OCI-LY7 (cell line): ENCODE measurements around the gene VPS26A. TPM values are rescaled to one million over a fixed set of nuclear protein-coding genes. Genes with fewer than 3 reads are reported as not detected.

Experiments used
- BruUV-seq: library from RNA; stranded (reverse); fragments of 400-500 nt; replicated peaks from 2 replicates; lab custom pipeline; 2021; lab: Mats Ljungman, UMichigan
- CTCF ChIA-PET: fragments of 300-600 bp; sonication (Branson Sonifier 250); formaldehyde crosslinking; loops from one replicate; lab custom pipeline; 2022; ENCODE audit warnings: antibody characterized with exemption; ENCODE audit not compliant: unreplicated experiment; lab: Charles Lee
- POLR2A ChIA-PET: fragments of 300-600 bp; sonication (Branson Sonifier 250); formaldehyde crosslinking; loops from one replicate; lab custom pipeline; 2022; ENCODE audit warnings: antibody characterized with exemption; lab: Charles Lee
- DNase-seq: peaks from one replicate; pipeline ENCODE4 v3.0.0-alpha.2; 2015; ENCODE audit warnings: low spot score
- H2AFZ ChIP-seq: fragments of 200-600 bp; sonication (generic), shearing (Covaris generic); 2 replicates; pipeline ENCODE4 v1.6.1; 2014; ENCODE audit warnings: mild to moderate bottlenecking, antibody characterized with exemption, low read length, moderate library complexity
- H3K27ac ChIP-seq: fragments of 200-600 bp; sonication (generic); 2 replicates; pipeline ENCODE4 v1.5.1; 2014; ENCODE audit warnings: mixed run types, low read depth, mild to moderate bottlenecking, moderate library complexity, low read length, inconsistent platforms; ENCODE audit not compliant: poor library complexity, severe bottlenecking
- H3K36me3 ChIP-seq: fragments of 200-600 bp; sonication (generic); 2 replicates; pipeline ENCODE4 v1.6.1; 2014; ENCODE audit warnings: mild to moderate bottlenecking, antibody characterized with exemption, low read length, moderate library complexity, mixed read lengths; ENCODE audit not compliant: insufficient read depth
- H3K4me1 ChIP-seq: fragments of 200-600 bp; sonication (generic); 2 replicates; pipeline ENCODE4 v1.5.1; 2014; ENCODE audit warnings: mild to moderate bottlenecking, low read length; ENCODE audit not compliant: insufficient read depth, poor library complexity, severe bottlenecking
- H3K4me2 ChIP-seq: fragments of 200-600 bp; sonication (generic); 2 replicates; pipeline ENCODE4 v1.6.1; 2014; ENCODE audit warnings: mild to moderate bottlenecking, low read length
- H3K4me3 ChIP-seq: fragments of 200-600 bp; sonication (generic); 2 replicates; pipeline ENCODE4 v1.5.1; 2014; ENCODE audit warnings: mild to moderate bottlenecking, low read depth, low read length; ENCODE audit not compliant: poor library complexity, severe bottlenecking
- H3K79me2 ChIP-seq: fragments of 200-600 bp; sonication (generic); 2 replicates; pipeline ENCODE4 v1.6.1; 2016; ENCODE audit warnings: low read depth, mild to moderate bottlenecking, low read length, moderate library complexity, mixed read lengths; ENCODE audit not compliant: insufficient read depth
- H3K9me2 ChIP-seq: fragments of 200-600 bp; sonication (generic); 2 replicates; pipeline ENCODE4 v1.6.1; 2016; ENCODE audit warnings: mild to moderate bottlenecking, low read length, mixed read lengths; ENCODE audit not compliant: insufficient read depth
- H3K9me3 ChIP-seq: fragments of 200-600 bp; sonication (generic); 2 replicates; pipeline ENCODE4 v1.6.1; 2014; ENCODE audit warnings: mild to moderate bottlenecking, mixed run types, low read length, mixed read lengths
- H4K20me1 ChIP-seq: fragments of 200-600 bp; sonication (generic); 2 replicates; pipeline ENCODE4 v1.6.1; 2014; ENCODE audit warnings: mild to moderate bottlenecking, antibody characterized with exemption, low read length, moderate library complexity, mixed read lengths; ENCODE audit not compliant: insufficient read depth
- CTCF ChIP-seq: fragments of 200-600 bp; sonication (generic); conservative IDR thresholded peaks from 2 replicates; pipeline ENCODE4 v1.5.1; 2014; ENCODE audit warnings: mild to moderate bottlenecking, antibody characterized with exemption, low read length, moderate library complexity, mixed read lengths
- EZH2phosphoT487 ChIP-seq: fragments of 200-600 bp; sonication (generic); IDR thresholded peaks from 2 replicates; pipeline ENCODE4 v1.6.1; 2018; ENCODE audit warnings: low read depth, borderline replicate concordance, mild to moderate bottlenecking, mixed run types, antibody characterized with exemption, low read length, moderate library complexity, mixed read lengths
- intact Hi-C: fragments of 100-400 bp; cut with micrococcal nuclease; formaldehyde crosslinking; loops from one replicate; pipeline ENCODE4 v1.10.0; 2022; ENCODE audit not compliant: unreplicated experiment
- total RNA-seq, 2 experiments: library from RNA; depleted of rRNA in 1 of 2; stranded (reverse); fragments of >200 nt in 1 of 2; shearing (Covaris generic) in 1 of 2; gene quantifications; 2 replicates each; pipeline ENCODE4 v1.2.3, GENCODE V29; 2014 to 2022

VPS26A gene
- total RNA-seq, 2 experiments from 2014 or later: 10.0 to 41.7 TPM

GRCh38 chr10:69089638-69090599 lies 34.1 kb upstream of the VPS26A start:
- Histone ChIP-seq H4K20me1 (no peaks in the 10 kb centered on the region), H3K79me2 (peaks cover 4% of the 10 kb centered on the region; the same call in 1 of the 2 replicates), H3K9me2 (no peaks in the 10 kb centered on the region), H3K4me3 (no peak overlapping the region), H2AFZ (no peak overlapping the region), H3K36me3 (no peaks in the 10 kb centered on the region), H3K9me3 (no peaks in the 10 kb centered on the region), H3K4me1 (peaks cover 25% of the 10 kb centered on the region), H3K27ac (no peak overlapping the region), H3K4me2 (peak overlapping the region; percentile 89; the same call in 1 of the 2 replicates)
- POLR2A ChIA-PET: interaction anchor here (0.7 to 1.4 kb wide), 2 partner anchors 27 to 71 kb away, joined by 3 to 4 read pairs; no protein-coding TSS in a partner anchor
- BruUV-seq: no TSS peak
- DNase-seq: no peak
- CTCF ChIA-PET: no interaction called here
- intact Hi-C loops: loop anchor here (5.0 kb wide), 2 partner anchors 103 to 132 kb away; partner anchors contain the start of genes HKDC1 and KIFBP
- no peak for TF ChIP-seq EZH2phosphoT487
- no peak for TF ChIP-seq CTCF

GRCh38 chr10:69090685-69091084 lies 33.3 kb upstream of the VPS26A start:
- H3K4me1 ChIP-seq: peaks cover 25% of the 10 kb centered on the region
- no peak overlapping the region for H2AFZ ChIP-seq
- H3K79me2 ChIP-seq: peaks cover 4% of the 10 kb centered on the region; the same call in 1 of the 2 replicates
- H3K4me3 ChIP-seq: no peak overlapping the region
- no peak overlapping the region for H3K27ac ChIP-seq
- BruUV-seq: no TSS peak
- H3K36me3 ChIP-seq: no peaks in the 10 kb centered on the region
- no peak for TF ChIP-seq EZH2phosphoT487
- TF ChIP-seq CTCF: no peak
- no peaks in the 10 kb centered on the region for H3K9me3 ChIP-seq
- POLR2A ChIA-PET: interaction anchor here (1.5 kb wide), 1 partner anchor 51 kb away, joined by 4 read pairs; no protein-coding TSS in a partner anchor
- no peak overlapping the region for H3K4me2 ChIP-seq
- DNase-seq: no peak
- intact Hi-C loops: loop anchor here (5.0 kb wide), 2 partner anchors 103 to 132 kb away; partner anchors contain the start of genes HKDC1 and KIFBP
- no peaks in the 10 kb centered on the region for H3K9me2 ChIP-seq
- H4K20me1 ChIP-seq: no peaks in the 10 kb centered on the region
- CTCF ChIA-PET: no interaction called here
